Measurements from ENCODE around the gene SF3B1.

DNA sequence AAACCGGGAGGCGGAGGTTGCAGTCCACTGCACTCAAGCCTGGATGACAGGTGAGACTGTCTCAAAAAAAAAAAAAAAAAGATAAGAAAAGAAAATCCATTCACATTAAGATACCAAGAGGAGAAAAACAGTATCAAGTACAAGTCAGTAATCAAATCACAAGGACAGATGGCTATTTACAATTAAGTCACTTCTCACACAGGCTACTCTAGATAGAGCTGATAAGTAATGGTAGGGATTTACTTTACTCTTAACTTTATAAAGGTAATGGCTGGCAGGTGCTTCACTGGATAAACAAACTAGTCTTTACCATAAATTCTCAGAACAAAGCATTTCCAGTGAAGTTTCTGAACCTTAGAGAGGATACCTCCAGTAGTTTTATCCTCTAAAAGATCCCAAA is 11.5 kb downstream of the SF3B1 start:
- TF ChIP-seq POLR2A (IDR thresholded peaks at IDR 0.05; ENCODE audit: low read length) (no peak), CTCF (IDR thresholded peaks at IDR 0.05) (no peak), CHD2 (IDR thresholded peaks at IDR 0.05; ENCODE audit: low read length, partially characterized antibody) (no peak), ZC3H11A (IDR thresholded peaks at IDR 0.05) (no peak), CBX8 (IDR thresholded peaks at IDR 0.05) (no peak), EP300 (IDR thresholded peaks at IDR 0.05) (no peak), MAZ (IDR thresholded peaks at IDR 0.05; ENCODE audit: borderline replicate concordance, low read depth, low read length) (no peak), RAD21 (conservative IDR thresholded peaks at IDR 0.05 in 1 of 2, IDR thresholded peaks at IDR 0.05 in 1 of 2) (no peak), MAFK (IDR thresholded peaks at IDR 0.05; ENCODE audit: partially characterized antibody) (no peak), RCOR1 (IDR thresholded peaks at IDR 0.05; ENCODE audit: low read depth, low read length) (no peak), GATA3 (IDR thresholded peaks at IDR 0.05; ENCODE audit: borderline replicate concordance) (no peak), BHLHE40 (IDR thresholded peaks at IDR 0.05; ENCODE audit: low read depth, low read length) (no peak)
- TF ChIP-seq, protein P1, sequence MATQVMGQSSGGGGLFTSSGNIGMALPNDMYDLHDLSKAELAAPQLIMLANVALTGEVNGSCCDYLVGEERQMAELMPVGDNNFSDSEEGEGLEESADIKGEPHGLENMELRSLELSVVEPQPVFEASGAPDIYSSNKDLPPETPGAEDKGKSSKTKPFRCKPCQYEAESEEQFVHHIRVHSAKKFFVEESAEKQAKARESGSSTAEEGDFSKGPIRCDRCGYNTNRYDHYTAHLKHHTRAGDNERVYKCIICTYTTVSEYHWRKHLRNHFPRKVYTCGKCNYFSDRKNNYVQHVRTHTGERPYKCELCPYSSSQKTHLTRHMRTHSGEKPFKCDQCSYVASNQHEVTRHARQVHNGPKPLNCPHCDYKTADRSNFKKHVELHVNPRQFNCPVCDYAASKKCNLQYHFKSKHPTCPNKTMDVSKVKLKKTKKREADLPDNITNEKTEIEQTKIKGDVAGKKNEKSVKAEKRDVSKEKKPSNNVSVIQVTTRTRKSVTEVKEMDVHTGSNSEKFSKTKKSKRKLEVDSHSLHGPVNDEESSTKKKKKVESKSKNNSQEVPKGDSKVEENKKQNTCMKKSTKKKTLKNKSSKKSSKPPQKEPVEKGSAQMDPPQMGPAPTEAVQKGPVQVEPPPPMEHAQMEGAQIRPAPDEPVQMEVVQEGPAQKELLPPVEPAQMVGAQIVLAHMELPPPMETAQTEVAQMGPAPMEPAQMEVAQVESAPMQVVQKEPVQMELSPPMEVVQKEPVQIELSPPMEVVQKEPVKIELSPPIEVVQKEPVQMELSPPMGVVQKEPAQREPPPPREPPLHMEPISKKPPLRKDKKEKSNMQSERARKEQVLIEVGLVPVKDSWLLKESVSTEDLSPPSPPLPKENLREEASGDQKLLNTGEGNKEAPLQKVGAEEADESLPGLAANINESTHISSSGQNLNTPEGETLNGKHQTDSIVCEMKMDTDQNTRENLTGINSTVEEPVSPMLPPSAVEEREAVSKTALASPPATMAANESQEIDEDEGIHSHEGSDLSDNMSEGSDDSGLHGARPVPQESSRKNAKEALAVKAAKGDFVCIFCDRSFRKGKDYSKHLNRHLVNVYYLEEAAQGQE (IDR thresholded peaks at IDR 0.05), result no peak

Measured in A549 (cell line).